Activated naive CD4-positive, alpha-beta T cell (primary cell): ENCODE data around the gene NKX2-4.

Source experiments
- DNase-seq, 4 experiments: peaks; one replicate each; lab custom pipeline; 2025; lab: John Stamatoyannopoulos, UW

Gene NKX2-4

DNA sequence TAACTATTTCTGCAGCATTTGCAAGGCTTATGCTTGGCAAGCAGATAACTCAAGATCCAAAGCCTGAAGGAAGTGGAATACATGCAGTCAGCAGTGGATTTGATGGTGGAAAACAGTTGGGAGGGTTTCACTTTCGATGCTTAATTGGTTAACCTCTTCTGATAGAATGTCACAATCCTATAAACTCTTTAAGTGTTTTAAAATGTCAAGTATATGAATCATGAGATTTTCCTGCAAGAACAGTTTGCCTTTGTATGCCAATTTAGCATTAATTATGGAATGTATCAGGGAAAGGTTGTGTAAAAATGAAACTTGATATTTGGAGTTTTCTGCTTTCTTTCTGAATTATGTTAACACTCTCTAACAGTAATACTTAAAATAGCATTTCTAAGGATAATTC lies 36.6 kb downstream of the NKX2-4 start:
- DNase-seq = no peak

DNA sequence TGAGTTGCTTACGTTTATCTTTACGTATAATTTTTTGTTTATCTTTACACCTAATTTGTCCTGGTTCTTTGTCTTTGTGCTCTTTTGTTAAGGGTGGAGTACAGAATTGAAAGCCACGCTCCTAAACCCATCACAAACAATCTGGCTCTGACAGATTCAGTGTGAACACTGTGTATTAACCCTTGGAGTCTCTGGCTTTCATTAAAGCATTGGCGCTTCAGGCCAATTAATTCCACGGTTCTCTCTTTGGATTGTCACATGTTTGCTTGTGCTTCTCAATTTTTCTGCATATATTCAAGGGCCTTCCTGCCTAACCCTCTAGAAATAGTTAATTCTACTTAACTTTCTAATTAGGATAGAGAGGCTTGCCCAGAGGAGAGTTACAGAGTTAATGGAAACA lies 38.6 kb downstream of the NKX2-4 start:
- no peak for DNase-seq

GRCh38 chr20:21357844-21358243 lies 39.5 kb downstream of the NKX2-4 start:
- DNase-seq = no peak

DNA sequence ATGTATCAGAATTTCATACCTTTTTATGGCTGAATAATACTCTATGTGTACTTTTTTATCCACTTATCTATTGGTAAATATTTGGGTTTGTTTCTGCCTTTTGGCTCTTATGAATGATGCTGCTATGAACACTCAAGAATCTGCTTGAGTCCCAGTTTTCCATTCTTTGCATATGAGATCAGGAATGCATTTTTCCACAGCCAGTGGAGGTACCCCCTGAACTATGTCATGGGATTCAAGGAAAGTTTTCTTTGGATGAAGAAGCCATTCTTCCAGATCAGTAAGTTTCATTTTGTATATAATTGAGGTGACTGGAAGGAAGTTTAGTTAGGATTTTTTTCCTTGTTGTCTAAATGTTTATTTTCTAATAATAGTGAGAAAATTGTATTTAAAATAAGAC lies 40.9 kb downstream of the NKX2-4 start:
- DNase-seq = no peak

DNA sequence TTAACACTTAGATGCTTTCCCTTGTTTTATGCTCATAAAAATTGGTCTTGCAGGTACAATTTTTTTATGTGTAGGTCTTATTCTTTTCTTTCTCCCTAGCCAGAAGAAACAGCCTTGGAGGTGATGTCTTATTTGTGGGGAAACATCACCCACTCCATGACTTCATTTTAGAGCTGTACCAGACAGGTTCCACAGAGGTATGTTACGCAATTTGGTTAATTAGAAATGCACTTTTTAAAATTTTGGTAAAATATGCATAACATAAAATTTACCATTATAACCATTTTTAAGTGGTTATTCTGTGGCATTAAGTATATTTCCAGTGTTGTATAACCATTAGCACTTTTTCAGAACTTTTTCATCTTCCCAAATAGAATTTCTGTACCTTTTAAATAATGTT lies 41.3 kb downstream of the NKX2-4 start:
- no peak for DNase-seq

DNA sequence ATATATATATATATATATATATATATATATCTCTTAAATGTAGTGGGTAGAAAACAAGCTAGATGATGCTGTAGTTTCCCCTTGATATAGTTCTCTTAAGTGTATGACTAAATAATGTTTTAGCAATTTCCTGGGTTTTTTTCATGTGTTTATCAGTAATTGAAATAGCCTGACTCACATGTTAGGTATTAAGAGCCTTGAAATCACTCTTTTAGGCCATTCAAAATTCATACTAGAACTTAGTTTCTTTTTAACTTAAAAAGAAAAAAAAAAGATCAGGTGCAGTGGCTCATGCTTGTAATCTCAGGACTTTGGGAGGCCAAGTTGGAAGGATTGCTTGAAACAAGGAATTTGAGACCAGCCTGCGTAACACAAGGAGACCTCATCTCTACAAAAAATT lies 44.1 kb downstream of the NKX2-4 start:
- DNase-seq = no peak

DNA sequence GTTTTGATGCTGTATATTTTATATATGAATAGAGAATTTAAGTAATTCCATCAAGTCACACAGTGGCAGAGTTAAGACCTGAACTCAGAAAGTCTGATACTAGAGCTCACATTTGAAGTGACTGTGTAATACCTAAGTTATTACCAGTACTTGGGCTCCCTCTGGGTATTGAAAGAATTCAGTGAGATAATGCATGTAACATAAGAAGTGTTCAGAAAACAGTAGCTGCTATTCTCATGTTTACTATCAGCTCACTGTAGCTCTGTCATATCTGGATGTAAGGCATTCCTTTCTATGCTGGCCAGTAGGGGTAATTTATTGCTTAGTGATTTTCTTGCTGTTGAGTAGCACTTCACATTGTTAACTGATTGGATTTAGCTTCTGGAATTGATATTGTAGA lies 44.6 kb downstream of the NKX2-4 start:
- DNase-seq = no peak
